Ammon's horn (tissue), 1 donor: Measurements from ENCODE around the gene TMED4.
"Not testable (repeated sequence)": the region's sequence is repeated elsewhere in the genome, so short reads cannot be mapped to it uniquely, and the experiment has no call there.

ENCODE experiments used
- DNase-seq: peaks from one replicate; pipeline ENCODE4 v3.0.0-alpha.2; 2016; ENCODE audit warnings: low spot score

Gene TMED4

DNA sequence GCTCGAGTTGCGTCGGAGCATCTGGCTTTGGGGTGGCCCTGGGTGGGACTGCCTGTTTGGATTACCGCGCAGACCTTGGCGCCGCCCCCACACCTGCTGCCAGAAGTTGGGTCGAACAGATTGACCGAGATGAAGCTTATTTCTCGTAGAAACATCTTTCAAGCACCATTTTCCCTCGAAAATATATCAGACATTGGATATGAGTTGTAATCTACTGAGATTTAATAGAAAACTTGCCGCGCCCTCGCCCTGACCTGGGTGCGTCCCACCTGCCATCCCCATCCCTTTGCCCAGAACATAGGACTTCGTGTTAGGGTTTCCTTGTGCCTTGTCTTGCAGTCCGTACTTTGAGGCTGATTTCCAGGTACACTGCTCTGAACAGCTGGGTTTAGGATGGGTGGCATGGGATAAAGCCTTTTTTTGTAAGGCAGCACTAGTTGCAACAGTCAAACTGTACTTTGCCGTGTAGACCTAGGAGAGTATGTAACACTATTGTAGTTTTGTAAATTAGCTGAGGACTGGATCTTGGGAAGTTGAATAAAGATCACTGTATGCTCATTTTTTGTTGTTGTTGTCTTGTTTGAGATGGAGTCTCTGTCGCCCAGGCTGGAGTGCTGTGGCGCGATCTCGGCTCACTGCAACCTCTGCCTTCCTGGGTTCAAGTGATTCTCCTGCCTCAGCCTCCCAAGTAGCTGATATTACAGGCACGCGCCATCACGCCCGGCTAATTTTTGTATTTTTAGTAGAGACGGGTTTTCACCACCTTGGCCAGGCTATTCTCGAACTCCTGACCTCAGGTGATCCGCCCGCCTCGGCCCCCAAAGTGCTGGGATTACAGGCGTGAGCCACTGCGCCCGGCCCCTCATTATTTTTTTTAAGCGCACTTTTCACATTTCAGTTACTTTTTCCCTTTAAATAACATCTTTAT, 25.4 kb upstream of the TMED4 start:
- DNase-seq = peak; percentile 26

DNA sequence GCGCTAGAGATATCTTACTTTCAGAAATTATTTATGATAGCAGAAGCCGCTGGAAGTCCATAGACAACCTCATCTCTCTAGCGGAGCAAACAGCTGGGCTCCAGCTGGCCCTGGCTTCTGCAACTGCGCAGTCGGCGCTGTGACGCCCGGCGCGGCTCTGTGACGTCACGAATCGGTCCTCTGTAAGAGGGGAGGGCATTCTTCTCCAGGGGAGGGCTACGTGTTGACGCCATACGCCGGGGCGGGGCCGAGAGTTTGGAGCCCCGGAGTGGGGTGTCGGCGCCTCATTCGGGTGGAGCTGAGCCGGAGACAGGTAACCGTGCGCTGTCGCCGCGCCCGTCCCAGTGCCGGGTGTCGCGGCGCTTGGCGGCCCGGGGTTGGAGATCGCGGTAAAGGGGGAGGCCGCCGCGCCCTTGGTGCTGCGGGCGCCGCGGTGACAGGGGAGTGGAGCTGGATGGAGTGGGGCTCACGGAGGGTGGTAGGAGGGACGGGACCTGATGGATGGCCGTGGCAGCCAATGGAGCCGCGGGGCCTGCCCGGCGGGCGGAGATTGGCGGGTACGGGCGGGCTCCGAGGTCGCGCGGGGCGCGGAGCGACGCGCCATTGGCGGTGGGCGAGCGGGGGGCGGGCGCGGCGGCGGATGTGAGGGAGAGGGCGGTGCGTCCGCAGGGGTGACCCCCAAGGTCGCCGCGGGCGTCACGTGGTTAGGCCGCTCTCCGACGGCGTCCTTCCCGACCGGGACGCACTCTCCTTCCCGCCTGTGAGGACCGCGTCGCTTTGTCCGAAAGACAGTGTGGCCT, 24.5 kb upstream of the TMED4 start, which contains the start of gene OGDH:
Gene OGDH (plus strand): TSS at position 287 of the 800 bp plus-strand sequence. CDS start 17,717 bp downstream, outside the sequence.
- DNase-seq = peak; percentile 99

DNA sequence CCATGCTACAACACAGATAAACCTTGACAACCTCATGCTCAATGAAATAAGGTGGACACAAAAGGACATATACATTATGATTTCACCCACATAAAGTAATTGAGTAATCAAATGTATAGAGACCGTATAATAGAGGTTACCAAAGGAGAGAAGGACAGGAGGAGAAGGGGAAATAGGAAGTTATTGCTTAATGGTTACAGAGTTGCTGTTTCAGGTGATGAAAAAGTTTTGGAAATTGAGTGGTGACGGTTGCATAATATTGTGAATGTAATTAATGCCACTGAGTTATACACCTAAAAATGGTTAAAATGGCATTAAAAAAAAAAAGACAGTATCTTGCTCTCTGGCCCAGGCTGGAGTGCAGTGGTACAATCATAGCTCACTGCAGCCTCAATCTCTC, 22.9 kb upstream of the TMED4 start:
- no peak for DNase-seq

DNA sequence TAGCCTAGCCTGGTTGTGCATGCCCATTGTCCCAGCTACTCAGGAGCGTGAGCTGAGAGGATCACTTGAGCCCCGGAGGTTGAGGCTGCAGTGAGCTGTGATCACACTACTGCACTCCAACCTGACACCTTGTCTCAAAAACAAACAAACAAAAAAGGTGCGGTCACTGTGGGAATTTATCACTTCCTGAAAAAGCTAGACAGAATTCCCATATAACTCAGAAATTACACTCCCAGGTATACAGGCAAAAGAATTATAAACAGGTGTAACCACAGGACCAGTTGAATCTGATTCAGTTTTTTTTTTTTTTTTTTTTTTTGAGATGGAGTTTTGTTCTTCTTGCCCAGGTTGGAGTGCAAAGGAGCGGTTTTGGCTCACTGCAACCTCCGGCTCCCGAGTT, 21.2 kb upstream of the TMED4 start:
- no peak for DNase-seq

- no peak for DNase-seq
Observed at GRCh38 chr7:44602576-44602910, 20.5 kb upstream of the TMED4 start.

GRCh38 chr7:44599222-44599621, 17.2 kb upstream of the TMED4 start:
- no peak for DNase-seq

- not testable (repeated sequence) for DNase-seq
Observed at GRCh38 chr7:44597181-44597580, 15.2 kb upstream of the TMED4 start.

GRCh38 chr7:44595934-44596635, 14.1 kb upstream of the TMED4 start:
- no peak for DNase-seq

DNA sequence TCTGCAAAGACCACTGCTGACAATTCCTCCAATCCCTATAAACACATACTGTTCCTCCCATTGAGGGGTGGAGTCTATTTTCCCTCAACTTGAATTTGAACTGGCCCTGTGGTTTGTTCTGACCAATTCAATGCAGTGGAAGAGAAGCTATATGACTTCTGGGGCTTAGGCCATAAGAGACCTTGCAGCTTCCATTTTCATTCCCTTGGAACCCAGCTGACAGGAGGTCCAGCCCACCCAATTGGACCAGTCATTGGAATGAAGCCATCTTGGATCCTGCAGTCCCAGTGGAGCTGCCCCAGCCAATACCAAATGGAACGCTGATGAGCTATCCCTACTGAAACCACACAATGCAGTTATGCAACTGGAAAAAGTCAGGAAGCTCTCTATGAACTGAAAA, 8.9 kb upstream of the TMED4 start:
- DNase-seq = no peak

- peak; percentile 53 for DNase-seq
Observed at GRCh38 chr7:44587843-44588711, 6.0 kb upstream of the TMED4 start.

- no peak for DNase-seq
Observed at GRCh38 chr7:44583146-44583865, 1.3 kb upstream of the TMED4 start.

DNA sequence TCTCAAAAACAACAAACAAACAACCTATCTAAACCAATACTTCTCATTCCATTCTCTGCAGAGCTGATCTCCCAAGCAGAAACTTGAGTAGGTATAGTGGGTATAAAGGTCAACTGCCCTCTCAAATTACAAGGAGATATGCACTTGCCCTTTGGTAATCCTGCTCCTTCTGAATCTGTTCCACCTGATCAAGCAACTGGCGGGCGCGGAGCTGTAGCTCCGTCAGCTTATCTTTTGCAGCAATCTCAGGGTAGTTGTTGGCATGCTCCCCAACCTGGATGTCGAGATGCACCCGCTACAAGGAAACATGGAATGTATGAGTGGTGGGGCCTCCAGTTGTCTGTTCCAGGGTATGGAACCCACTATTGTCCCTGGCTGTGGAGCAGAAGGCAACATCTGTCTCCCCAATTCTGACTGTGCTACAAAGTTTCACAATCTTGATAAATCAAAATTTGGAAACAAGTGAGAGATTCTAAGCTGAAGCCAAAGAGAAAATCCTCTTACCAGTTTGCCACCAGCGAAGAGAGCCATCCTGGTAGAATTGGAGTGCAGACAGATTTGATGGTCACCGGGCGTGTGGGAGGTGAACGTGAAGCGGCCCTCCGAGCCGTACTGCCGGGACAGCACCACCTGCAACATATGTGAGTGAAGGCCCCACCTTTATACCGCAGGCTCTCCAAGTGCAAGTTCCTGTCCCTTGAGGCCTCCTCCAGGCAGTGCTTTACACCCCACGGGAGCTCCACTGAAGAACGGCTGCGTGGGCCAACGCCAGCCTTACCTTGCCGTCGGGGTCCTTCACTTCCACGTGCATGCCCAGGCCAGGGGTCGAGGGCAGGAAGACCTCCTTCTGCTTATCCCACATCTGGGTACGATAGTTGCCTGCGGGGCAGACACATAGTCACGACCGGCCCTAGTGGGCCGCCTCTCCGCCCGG, 819 bp downstream of the TMED4 start:
- DNase-seq = peak; percentile 28

GRCh38 chr7:44576228-44576627, 5.8 kb downstream of the TMED4 start:
- DNase-seq = no peak

DNA sequence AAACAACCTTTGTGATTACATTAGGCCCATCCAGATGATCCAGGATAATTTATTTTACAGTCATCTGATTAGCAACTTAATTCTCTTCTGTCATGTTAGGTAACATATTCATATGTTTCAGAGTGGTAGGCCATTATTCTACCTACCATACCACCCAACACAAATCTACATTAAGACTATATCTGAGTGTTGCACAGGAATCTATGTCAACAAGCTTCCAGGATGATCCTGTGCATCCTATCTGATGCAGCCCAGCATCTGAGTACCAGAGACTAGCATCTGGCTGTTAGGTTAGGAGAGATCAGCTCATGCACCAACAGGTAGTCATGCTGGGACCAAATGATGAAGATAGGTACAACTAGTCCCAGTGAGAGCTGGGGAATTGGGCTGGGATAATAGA, 7.0 kb downstream of the TMED4 start:
- no peak for DNase-seq

DNA sequence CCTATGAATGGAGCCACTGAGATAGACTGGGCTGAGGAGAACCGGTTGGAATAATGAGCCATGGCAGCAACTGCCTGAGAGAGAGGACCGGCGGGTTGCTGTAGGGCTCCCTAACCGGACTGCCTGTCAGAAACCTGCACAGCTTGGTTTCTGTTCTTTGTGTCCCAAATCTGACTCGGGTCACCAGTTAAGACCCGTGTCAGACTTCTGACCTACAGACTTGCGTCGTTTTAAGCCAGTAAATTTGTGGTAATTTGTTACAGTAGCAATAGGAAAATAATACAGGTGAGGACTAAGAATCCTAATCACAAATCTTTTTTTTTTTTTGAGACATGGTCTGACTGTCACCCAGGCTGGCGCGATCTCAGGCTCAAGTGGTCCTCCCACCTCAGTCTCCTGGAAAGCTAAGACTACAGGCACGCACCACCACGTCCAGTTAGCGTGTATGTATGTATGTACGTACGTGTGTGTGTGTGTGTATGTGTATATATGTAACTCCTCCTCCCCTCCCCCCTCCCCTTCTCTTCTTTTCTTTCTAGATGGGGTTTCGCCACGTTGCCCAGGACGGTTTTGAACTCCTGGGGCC, 7.7 kb downstream of the TMED4 start:
- no peak for DNase-seq

GRCh38 chr7:44573464-44574286, 8.4 kb downstream of the TMED4 start, which contains the start of gene DDX56:
Gene DDX56 (minus strand): TSS chr7:44573908. CDS start chr7:44573895, 13 bp downstream.
- peak; percentile 97 for DNase-seq

GRCh38 chr7:44572771-44573170, 9.3 kb downstream of the TMED4 start:
- no peak for DNase-seq

GRCh38 chr7:44569959-44570358, 12.1 kb downstream of the TMED4 start:
- DNase-seq = no peak
